NT2/D1 (cell line): Measurements from ENCODE around the gene GNB2.

ENCODE experiments used
- SUZ12 ChIP-seq: IDR thresholded peaks from 2 replicates; pipeline ENCODE4 v1.6.1; 2011; ENCODE audit not compliant: insufficient read length, insufficient read depth; ENCODE audit errors: extremely low read depth
- YY1 ChIP-seq: IDR thresholded peaks from 2 replicates; pipeline ENCODE4 v1.6.1; 2011; ENCODE audit not compliant: insufficient read length, insufficient read depth
- ZNF274 ChIP-seq: IDR thresholded peaks from 2 replicates; pipeline ENCODE4 v1.6.1; 2011; ENCODE audit warnings: mild to moderate bottlenecking, low read depth, low read length

DNA sequence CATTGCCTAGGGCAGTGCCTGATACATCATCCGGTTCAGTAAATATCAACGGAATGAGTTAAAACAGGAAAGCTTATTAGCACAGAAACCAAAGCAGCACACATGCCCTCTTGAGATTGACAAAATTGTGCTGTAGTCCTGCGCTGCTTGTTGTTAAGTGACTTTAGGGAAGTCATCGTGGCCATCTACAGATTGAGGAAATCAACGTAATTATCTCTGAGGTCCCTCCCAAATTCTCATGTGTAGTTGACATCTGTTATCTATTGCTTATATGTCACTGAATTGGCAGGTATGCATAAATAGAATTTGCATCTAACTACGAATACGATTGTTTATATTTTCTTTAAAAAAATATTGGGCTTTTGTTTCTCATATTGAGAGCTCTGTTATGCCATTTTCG is 3.5 kb upstream of the GNB2 start:
- TF ChIP-seq YY1 (no peak), ZNF274 (no peak), SUZ12 (no peak)
